Measurements from ENCODE around the gene HLA-DQB1.
A peak's percentile ranks its signal among the peaks of the same experiment; 100 is the strongest.

HLA-DQB1 gene

DNA sequence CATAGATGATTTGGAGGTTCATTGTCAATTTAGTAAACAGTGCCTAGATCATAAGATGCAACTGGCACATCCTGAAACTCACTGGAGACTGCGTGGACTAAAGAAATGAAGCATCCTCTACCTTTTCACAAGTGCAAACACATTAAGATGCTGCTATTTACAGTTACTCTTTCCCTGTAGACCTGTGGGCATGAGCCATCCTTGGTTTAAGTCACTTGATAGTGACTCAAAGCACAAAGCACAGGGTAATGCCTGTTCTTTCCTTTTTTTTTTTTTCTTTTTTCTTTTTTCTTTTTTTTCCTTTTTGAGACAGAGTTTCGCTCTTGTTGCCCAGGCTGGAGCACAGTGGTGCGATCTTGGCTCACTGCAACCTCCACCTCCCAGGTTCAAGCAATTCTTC is 39.2 kb downstream of the HLA-DQB1 start:
- no peak for DNase-seq (ENCODE audit: low read depth in 2 of 2)

GRCh38 chr6:32625137-32625536 is 41.3 kb downstream of the HLA-DQB1 start:
- DNase-seq (ENCODE audit: low read depth in 2 of 2) = no peak

- no peak for DNase-seq (ENCODE audit: low read depth in 2 of 2)
Observed at GRCh38 chr6:32624565-32624964, 41.9 kb downstream of the HLA-DQB1 start.

- DNase-seq (ENCODE audit: low read depth in 2 of 2) = no peak
Observed at GRCh38 chr6:32623693-32624092, 42.8 kb downstream of the HLA-DQB1 start.

GRCh38 chr6:32622545-32623401 is 43.7 kb downstream of the HLA-DQB1 start:
- peak in 1 of 2 donors; percentile 20 for DNase-seq (ENCODE audit: low read depth in 2 of 2)

- no peak for DNase-seq (ENCODE audit: low read depth in 2 of 2)
Observed at GRCh38 chr6:32621372-32621771, 45.1 kb downstream of the HLA-DQB1 start.

DNA sequence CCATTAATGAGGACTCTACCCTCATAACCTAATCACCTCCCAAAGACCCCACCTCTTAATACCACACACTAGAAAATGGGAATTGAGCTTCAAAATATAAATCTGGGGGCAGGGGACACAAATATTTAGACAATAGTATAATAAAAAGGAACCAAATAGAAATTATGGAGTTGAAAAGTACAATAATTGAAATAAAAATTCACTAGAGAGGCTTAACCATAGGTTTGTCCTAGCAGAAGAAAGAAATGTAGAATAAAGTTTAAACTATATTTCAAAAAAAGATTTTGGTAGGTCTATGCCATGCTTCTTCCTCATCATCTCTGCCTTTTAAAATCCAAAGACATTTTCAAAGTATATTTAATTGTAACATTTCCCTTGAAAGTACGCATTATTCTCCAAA is 48.7 kb downstream of the HLA-DQB1 start:
- DNase-seq (ENCODE audit: low read depth in 2 of 2) = no peak

GRCh38 chr6:32615885-32616532 is 50.4 kb downstream of the HLA-DQB1 start:
- DNase-seq (ENCODE audit: low read depth in 2 of 2) = no peak

GRCh38 chr6:32614366-32615081 is 51.9 kb downstream of the HLA-DQB1 start:
- DNase-seq (ENCODE audit: low read depth in 2 of 2) = no peak

DNA sequence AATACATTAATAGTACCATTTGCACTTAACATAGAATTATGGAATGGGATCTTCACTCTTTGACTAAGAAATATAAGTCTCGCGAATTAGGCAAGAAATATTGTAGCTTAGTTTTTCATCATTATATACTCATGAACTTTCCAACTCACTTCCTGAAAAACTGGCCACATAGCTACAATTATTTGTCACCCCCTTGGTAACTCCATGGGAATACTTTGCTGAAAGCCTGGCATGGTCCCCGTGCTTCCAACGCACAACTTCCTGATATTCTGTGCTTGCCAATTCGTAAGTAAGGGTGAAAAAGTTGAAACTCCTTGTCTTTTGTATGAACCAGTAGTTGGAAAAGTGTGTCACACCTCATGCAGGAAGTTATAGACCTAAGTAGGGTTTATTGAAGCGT is 53.0 kb downstream of the HLA-DQB1 start:
- DNase-seq (ENCODE audit: low read depth in 2 of 2) = no peak

DNA sequence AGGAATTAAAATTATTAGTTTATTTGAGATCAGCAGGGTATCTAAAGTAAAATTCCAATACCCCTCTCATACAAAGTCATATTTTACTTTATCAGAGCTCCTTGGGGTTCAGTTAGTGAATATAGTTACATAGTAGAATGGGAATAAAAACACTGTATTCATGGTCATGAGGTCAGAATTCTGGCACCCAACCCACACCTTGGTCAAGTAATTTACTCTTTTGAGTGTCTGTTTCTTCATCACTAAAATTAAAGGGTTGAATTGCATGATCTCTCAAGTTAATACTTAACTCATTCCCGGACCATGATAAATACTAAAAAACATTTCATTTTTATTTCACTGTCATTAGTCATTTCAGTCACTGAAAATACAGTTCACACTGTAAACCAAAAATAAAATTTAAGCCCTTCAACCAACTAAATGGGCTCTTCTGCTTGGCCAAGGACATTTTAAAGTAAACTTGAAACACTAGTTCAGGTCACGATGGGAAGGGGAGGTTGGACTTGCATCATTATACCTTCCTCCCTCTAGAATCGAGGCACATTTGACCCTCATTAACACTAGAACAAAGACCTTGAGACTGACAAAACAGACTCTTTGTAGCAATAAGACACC is 55.7 kb downstream of the HLA-DQB1 start:
- no peak for DNase-seq (ENCODE audit: low read depth in 2 of 2)

DNA sequence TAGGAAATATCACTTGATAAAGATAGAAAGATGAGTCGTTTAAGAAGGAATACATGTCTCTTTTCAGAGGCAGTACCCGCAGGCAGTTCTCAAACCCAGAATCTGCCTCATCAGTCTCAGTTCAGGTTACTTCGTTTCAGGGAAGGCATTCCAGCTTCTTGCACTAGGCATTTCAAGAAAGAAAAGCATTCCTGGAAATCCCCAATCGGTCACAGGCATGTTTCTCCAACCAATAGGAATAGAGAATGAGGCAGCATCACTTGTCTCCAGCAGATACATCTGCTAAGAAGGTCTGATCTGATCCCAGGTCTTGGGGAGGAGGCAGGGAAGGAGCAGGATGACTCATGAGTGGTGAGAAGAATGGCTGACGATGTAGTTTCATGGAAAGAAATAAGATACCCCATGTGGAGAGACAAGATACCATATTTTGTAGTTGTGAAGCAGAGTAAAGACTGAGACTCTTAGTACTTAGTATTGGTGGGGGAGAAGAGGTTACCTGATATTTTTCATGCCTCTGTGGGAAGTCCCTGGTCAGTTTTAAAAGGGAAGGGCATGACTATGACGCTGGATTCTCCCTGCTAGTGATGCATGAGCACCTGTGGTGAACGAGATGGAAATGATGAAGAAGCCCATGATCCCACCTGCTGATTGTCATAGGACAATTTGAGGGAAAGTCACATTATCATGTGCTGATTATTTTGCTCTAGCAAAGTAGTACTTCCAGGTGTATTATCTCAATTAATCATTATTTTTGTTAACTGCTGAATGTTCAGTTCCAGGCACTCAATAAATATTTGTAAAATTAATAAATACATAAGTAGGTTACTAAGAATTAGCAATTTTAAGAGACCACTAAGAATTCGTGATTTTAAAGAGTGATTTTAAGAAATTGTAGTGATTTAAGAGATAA is 56.5 kb downstream of the HLA-DQB1 start:
- DNase-seq (ENCODE audit: low read depth in 2 of 2) = peak in 1 of 2 donors; percentile 30

Measured in activated CD4-positive, alpha-beta T cell treated with anti-CD3 and anti-CD28 coated beads for 24 hours (primary cell).